CMK (cell line): ENCODE data around the gene TRA2A.
A peak's percentile ranks its signal among the peaks of the same experiment; 100 is the strongest.

Experiments
- DNase-seq: peaks from one replicate; pipeline ENCODE4 v3.0.0-alpha.2; 2010; ENCODE audit warnings: low read depth

Gene TRA2A

DNA sequence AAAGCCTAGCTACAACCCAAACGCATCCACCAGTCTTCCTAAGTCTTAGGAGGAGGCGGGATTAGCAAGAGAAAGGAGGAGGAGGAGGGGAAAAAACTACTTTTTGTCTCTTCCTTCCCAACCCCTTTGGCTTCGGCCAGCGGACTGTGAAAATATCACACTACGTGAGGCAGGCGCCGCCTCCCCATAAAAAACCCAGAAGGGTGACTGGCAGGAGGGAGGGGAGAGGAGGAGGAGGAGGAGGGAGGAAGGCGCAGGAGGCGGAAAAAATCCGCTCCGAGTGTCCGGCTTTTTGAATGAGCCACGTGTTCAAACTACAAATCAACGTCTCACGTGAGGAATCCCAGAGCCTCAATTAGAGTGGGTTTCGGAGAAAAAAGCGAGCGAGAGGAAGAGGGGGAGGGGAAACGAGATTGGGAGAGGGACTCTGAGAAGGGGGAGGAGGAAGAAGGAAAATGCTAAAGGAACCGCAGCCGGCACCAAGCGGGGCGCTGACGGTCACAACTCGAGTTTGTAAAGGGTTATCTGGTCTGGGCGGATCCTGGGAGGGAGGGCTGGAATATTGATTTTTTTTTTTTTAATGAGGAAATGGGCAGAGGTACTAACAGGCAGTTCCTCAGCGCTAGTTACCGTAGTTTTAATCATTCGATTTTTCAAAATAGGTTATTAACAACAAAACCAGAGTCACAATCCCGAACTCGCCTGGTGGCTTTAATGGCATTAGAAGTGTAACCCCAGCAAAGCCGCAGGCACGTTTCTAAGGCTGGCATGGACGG lies 61.3 kb downstream of the TRA2A start, which contains the start of gene IGF2BP3:
IGF2BP3 (minus strand) TSS at position 162 of the 776 bp plus-strand sequence. CDS start 381 bp downstream, outside the sequence.
- DNase-seq, result peak; percentile 92

DNA sequence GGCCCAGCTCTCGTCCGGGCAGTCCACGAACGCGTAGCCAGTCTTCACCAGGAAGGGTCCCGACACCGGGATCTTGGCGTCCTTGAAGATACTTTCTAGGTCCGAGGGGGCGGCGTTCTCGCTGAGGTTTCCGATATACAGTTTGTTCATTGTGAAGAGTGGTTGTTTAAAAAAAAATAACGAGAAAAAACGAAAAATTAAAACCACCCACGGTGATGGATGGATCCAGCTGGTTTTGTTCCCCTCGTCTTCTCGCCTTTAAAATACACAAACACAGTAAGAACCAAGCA lies 61.9 kb downstream of the TRA2A start:
- DNase-seq, result no peak

DNA sequence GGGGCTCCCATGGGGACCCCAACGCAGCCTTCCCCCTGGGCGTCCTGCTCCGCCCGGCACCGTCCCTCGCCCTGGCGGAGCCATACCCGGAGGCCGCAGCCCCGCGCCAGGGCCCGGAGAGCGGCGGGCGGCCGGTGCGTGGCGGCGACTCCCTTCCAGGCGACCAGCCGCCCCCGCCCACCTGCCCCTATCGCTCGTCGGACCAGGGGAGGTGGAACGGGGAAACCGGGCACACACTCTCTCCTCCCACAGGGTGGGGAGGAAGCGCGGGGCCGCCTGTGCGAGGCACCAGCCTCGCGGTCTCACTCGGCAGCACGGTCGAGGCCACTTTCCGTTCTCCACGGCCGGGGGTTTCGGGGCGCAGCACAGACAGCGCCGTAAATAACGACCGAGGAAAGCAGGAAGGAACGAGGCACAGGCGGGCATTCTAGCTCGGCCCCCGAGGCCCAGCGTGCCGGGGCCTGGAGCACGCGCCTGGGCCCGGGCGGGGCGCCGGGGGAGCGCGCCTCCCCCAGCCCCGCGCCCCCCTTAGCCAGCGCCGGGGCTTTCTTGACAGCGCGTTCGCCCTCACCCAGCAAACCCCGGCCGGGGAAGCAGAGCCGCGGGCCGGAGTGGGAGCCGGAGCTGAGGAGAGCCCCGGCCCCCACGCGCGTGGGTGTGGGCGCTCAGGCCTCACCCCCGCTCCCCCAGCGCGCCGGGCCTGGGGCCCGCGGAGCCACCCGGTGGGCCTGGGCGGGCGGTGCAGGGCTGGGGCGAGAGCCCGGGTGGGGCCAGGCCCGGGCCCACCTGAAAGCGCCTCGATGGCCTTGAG lies 62.4 kb downstream of the TRA2A start:
- DNase-seq, result no peak

DNA sequence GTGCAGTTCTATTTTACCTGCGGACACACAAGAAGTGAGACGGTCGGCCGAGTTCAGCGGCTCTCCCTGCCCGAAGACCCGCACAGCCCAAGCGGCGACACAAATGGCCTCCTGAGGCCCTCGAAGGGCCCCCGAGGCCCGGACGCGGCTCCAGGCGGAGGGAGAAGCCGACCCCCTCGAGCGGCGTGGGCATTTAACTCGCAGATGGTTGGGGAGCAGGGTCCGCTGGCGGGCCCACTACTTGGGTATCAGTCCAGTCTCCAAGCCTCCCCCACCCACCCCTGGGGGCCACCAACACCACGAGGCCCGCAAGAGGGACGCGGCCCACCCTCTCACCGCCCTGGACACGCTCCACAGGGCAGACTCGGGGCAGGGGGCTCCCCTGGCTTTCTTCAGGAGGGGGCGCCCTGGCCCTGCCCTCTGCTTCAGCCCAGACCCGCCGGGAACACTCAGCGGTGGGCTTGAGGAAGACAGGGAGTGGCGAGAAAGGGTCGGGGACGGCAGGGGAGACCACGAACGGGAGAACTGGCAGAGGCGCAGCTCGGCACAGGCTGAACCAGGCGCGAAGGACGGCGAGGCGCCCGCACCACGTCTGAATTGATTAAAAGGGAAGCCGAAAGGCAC lies 63.1 kb downstream of the TRA2A start:
- no peak for DNase-seq

DNA sequence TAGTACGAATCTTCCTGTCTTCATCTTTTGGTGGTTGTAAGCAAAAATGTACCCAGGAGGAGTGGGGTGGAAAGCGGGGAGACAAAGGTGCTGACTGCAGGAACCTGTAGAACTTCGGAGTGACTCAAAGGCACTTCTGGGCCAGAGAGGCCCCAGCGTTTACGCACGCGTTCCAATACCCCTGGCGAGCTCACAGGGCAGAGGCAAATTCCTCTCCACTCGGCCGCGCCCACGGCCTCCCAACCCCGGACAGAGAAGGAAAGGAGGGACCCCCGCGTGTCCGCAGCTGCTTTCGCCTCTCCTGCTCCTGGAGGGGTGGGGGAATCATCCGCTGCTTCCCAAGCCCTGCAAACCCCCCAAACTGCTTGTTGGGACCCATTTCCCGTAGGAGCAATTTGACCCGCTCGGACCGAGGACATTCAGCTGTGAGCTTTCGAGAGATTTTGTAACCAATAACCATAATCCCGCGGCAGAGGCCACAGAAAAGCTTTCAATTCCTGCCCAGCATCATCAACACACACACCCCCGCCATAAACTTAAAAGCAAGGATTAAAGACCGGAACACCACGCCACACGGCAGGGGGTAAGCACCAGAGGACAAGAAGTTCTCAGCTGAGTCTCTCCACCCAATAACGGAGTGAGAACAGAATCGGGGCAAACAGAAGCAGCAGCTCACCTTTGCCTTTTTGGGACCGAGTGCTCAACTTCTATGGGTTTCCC lies 63.8 kb downstream of the TRA2A start:
- DNase-seq, result no peak

DNA sequence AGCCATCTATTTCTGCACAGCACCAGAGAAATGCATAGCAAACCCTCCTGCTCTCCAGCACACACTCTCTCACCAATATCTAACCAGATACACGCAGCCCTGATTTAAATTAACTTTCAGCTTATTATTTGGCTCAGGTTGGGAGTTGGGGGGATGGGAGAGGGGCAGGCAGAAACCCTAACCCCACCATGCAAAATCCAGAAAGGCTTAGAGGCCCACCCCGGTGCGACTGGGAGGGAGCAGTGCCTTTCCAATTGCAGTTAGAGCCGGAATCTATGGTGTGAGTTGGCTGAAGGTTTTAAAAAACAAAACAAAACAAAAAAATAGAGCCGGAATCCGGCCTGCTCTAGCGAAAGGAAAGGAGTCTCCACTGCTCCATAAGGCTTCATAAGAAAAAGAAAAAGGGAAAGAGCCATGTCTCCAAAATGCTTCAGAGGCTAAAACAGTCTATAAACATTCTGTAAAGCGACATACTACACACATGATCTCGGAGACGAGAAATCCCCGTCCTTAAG lies 64.4 kb downstream of the TRA2A start:
- no peak for DNase-seq

DNA sequence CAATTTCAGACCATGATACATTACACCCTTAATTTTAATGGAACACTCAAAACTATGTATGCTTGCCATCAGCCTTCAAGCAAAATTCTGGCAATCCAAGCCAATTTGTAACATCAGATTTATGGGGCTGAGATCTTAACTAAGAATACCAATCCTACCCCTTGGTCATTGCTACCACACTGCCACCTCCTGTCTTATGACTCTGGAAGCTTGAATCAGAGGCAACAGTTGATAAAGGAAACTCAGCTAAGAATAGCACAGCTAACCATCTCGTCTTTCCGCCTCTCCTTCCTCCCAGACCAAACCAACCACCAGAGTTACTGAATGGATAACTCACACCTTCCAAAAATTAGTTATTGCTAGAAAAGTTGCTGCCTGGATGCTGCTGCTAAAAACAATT lies 68.9 kb downstream of the TRA2A start:
- no peak for DNase-seq

DNA sequence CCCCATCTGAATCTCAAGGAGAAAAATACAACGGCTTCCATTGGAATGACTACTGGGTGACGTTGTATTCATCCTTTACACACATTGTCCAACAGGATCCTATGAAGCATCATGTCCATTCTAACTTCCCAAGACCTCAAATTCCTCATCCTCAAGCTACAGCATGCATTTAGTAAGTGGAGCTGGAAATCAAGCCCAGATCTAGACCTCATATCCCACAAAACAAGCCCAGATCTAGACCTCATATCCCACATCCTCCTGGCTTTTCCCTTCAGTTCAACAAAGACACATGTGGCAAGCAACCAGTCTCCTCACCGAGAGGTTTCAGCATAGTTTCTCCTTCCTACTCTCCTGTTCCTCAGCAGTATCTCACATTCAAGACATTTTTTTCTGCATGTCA lies 73.7 kb downstream of the TRA2A start:
- DNase-seq, result no peak

DNA sequence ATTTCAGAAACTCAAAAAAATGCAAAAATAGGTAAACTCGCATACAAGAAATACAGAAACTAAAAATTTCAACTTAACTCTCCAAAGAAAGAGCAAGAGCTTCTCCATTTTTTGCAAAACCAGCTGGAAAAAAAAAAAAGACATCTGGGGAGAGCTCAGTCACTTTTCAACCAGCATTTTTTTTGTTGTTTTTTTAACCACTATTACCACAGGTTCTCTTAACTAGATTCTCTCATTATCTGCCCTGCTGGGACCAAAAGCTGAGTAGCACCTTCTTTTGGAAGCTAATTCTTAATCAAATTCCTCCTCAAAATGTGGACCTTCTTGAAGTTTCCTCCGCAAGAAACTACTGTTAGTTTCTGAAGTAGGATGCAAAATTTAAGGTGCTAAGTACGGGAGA lies 75.7 kb downstream of the TRA2A start:
- DNase-seq, result no peak

DNA sequence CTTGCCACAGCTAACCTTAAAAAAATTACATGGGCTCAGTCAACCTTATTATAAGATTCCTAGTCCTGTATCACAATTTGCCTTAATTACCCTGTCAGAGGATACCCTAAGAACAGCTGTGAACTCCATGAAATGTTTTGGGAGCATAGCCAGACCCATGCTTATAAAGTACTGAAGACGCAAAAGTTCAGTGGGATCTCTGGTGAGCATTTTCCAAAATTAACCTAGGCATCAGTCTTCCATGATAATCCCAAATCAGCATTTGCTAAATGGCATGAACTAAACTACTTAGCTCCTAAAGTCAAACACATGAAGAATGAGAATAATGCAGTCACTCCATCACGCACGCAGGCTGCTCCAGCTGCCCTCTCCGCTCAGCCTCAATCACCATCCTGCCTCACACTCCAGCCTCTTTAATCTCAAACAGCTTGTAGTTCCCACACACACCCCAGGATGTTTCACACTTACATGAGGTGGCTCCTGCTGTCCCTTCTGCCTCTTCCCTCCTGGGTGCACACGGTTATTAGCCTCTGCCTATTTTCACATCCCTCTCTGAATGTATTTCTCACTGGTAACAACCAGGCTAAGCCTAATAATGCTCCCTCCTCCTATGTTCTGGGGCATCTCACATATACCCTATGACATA lies 76.8 kb downstream of the TRA2A start:
- no peak for DNase-seq
